Fibroblast of mammary gland (primary cell): ENCODE data around the gene BBX.

Source experiments
- DNase-seq: peaks from one replicate; pipeline ENCODE4 v3.0.0-alpha.2; 2010; ENCODE audit warnings: low read depth
- H3K4me3 ChIP-seq: 2 replicates; pipeline ENCODE4 v1.5.1; 2011; ENCODE audit warnings: low read depth, mild to moderate bottlenecking, low read length, moderate library complexity; ENCODE audit not compliant: control insufficient read depth
- TF ChIP-seq, protein P1 (sequence below): conservative IDR thresholded peaks from 2 replicates; pipeline ENCODE4 v1.5.1; 2011; ENCODE audit warnings: low read depth, low read length, inconsistent platforms; ENCODE audit not compliant: control insufficient read depth, insufficient read depth

The BBX gene

DNA sequence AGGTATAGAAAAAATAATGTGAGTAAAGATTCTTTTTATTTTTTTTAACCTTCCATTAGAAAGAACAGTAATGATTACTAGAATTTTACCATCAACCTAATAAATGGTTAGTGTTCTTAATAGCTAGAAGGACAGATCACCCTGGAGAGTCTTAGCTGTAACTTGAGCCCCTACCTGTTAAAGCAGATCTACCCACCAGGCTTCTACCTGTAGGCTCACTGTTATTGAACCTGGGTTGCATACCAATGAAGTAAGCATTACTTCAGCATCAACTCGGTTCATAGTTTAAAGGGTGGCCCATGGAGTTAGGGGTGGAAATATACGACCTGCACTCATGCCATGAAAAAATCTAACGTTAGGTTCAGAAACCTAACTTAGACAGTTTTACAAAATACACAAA, 280.4 kb downstream of the BBX start:
- TF ChIP-seq, protein P1, sequence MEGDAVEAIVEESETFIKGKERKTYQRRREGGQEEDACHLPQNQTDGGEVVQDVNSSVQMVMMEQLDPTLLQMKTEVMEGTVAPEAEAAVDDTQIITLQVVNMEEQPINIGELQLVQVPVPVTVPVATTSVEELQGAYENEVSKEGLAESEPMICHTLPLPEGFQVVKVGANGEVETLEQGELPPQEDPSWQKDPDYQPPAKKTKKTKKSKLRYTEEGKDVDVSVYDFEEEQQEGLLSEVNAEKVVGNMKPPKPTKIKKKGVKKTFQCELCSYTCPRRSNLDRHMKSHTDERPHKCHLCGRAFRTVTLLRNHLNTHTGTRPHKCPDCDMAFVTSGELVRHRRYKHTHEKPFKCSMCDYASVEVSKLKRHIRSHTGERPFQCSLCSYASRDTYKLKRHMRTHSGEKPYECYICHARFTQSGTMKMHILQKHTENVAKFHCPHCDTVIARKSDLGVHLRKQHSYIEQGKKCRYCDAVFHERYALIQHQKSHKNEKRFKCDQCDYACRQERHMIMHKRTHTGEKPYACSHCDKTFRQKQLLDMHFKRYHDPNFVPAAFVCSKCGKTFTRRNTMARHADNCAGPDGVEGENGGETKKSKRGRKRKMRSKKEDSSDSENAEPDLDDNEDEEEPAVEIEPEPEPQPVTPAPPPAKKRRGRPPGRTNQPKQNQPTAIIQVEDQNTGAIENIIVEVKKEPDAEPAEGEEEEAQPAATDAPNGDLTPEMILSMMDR, result no peak
- DNase-seq, result no peak
- H3K4me3 ChIP-seq, result no peak overlapping the region

DNA sequence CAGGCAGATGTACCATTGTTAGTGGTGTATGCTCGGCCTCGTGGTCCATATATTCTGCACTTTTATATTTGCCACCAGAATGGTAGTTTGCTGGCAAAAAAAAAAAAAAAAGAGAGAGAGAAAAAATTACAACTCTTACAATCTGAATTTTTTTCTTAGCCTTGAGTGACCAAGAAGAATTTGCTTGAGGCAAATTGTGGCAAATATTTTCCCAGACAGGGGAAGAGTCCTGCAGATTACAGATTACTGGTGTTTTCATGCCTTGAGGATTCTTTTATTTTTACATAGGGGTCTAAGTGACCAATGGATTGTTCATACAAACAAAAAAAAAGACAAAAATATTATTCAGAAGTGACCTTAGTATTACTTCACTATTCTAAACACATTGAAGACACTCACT, 283.3 kb downstream of the BBX start:
- TF ChIP-seq, protein P1, result no peak
- no peak for DNase-seq
- no peak overlapping the region for H3K4me3 ChIP-seq

DNA sequence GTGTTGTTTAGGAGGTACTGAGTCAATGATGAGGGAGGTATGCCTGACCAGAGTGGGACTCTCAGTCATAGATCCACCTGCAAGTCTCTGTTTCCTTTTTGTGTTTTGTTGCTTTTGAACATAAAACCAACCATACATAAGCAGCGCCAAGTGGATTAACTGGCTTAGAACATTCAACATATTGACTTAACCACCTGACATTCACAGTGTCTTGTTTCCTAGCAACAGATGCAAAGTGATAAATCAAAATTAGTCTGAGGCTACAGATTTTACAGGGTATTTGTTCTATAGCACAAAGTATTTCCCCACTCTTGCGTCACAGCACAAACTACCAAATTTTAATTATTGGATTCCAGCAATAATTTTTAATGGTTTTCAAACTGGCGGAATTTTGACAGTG, 283.8 kb downstream of the BBX start:
- no peak for DNase-seq
- no peak overlapping the region for H3K4me3 ChIP-seq
- TF ChIP-seq, protein P1, result no peak

DNA sequence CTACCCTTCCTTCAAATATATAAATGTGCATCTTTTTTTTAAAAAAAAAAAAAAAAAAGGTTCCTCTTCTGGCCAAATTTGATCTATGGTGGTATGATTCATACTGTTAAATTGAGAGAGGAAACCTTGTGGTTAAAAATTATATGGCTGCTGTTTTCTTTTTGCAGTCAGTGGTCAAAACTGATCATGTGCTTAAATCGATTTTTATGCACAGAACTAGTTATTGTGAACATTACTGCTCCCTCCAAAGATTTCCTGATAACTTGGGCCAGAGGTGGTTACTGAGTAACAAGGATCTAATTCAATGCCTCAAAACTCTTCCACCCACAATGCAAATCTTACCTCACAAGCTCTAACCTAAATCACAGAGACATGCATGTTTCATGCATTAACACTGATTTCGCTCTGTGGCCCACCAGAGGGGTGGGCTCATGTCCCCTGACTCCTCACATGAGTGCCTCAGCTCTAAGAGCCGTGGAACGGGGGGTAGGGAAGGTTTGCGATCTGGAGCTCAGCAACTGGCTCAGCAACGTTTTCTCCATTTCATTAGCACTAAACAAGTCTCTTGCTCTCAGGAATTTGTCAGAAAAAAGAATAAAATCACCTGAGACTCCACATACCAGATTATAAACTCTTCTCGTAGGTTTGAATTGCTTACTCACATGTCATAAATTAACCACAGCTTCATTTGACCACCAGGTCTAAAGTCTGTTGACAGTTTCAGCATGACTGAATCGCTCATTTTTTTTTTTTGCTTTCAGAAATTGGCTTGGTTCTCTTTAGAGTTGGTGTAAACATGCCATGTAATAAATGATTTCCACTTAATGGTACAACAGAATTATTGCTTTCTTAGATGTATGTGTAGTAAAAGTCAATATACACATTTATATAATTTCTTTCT, 287.7 kb downstream of the BBX start:
- DNase-seq, result peak; percentile 31
- TF ChIP-seq, protein P1, result no peak
- no peak overlapping the region for H3K4me3 ChIP-seq

DNA sequence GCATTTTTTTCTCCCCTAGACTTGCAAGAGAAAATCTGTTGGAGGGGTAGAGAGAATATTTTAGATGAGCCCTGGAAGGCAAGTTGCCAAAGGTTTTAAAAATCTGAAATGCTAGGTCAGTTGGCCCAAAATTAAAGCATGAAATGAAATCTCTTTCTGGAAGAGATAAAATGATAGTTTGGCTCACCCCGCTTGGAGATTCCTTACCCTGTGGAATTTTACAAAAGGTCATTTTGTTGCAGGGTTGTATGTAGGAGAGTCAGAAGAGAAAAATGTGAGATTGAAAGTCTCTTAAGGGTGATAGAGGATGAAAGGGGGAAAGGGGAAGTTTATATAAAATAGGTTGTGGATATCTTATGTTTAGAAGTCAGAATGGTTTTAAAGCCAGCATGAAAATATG, 290.3 kb downstream of the BBX start:
- TF ChIP-seq, protein P1, result no peak
- no peak overlapping the region for H3K4me3 ChIP-seq
- peak; percentile 14 for DNase-seq

GRCh38 chr3:107816107-107816506, 293.3 kb downstream of the BBX start:
- TF ChIP-seq, protein P1, result no peak
- no peak for DNase-seq
- no peak overlapping the region for H3K4me3 ChIP-seq
